HG03108 (cell line): ENCODE data around the gene ATP9B.
"Not testable (repeated sequence)": the region's sequence is repeated elsewhere in the genome, so short reads cannot be mapped to it uniquely, and the experiment has no call there.

Experiments
- ATAC-seq: cut with Tn5 transposase; IDR thresholded peaks from one replicate; pipeline ENCODE4 v1.9.1; 2021; ENCODE audit warnings: moderate library complexity; ENCODE audit not compliant: unreplicated experiment

Gene ATP9B

GRCh38 chr18:79275461-79275860, 206.3 kb downstream of the ATP9B start:
- ATAC-seq = no peak

GRCh38 chr18:79275992-79276391, 206.8 kb downstream of the ATP9B start:
- ATAC-seq = peak; percentile 87

- no peak for ATAC-seq
These were observed 209.7 kb downstream of the ATP9B start for GRCh38 chr18:79278896-79279295.

- no peak for ATAC-seq
These were observed 214.1 kb downstream of the ATP9B start for GRCh38 chr18:79283131-79283810.

GRCh38 chr18:79283929-79284328, 214.7 kb downstream of the ATP9B start:
- ATAC-seq = no peak

- not testable (repeated sequence) for ATAC-seq
These were observed 216.0 kb downstream of the ATP9B start for GRCh38 chr18:79285191-79285590.

GRCh38 chr18:79290409-79290808, 221.2 kb downstream of the ATP9B start:
- ATAC-seq = not testable (repeated sequence)

GRCh38 chr18:79290876-79291275, 221.7 kb downstream of the ATP9B start:
- ATAC-seq = no peak

- ATAC-seq = no peak
These were observed 225.0 kb downstream of the ATP9B start for GRCh38 chr18:79294235-79294634.

- no peak for ATAC-seq
These were observed 230.1 kb downstream of the ATP9B start for GRCh38 chr18:79299272-79299671.

GRCh38 chr18:79299711-79300110, 230.5 kb downstream of the ATP9B start:
- no peak for ATAC-seq

- ATAC-seq = no peak
These were observed 231.2 kb downstream of the ATP9B start for GRCh38 chr18:79300413-79300812.

- ATAC-seq = no peak
These were observed 232.9 kb downstream of the ATP9B start for GRCh38 chr18:79302120-79302519.

GRCh38 chr18:79305911-79306310, 236.7 kb downstream of the ATP9B start:
- no peak for ATAC-seq

GRCh38 chr18:79309614-79310358, 240.6 kb downstream of the ATP9B start:
- ATAC-seq = no peak

- ATAC-seq = no peak
These were observed 245.7 kb downstream of the ATP9B start for GRCh38 chr18:79314838-79315388.

GRCh38 chr18:79315596-79315995, 246.4 kb downstream of the ATP9B start:
- ATAC-seq = no peak

- no peak for ATAC-seq
These were observed 248.5 kb downstream of the ATP9B start for GRCh38 chr18:79317703-79318102.

- ATAC-seq = no peak
These were observed 249.0 kb downstream of the ATP9B start for GRCh38 chr18:79318142-79318673.

GRCh38 chr18:79320216-79320850, 251.1 kb downstream of the ATP9B start:
- no peak for ATAC-seq

- ATAC-seq = no peak
These were observed 252.6 kb downstream of the ATP9B start for GRCh38 chr18:79321625-79322405.
